Liver (tissue), 3 donors: ENCODE data around the gene CCM2L.

ENCODE experiments used
- CTCF ChIP-seq: fragments of 150-350 bp; IDR thresholded peaks from 2 replicates; pipeline ENCODE4 v1.5.1; 2017; ENCODE audit warnings: improper control_type of control experiment, low read depth, low read length; ENCODE audit not compliant: missing input control
- EGR1 ChIP-seq, 2 donors: IDR thresholded peaks; 2 replicates each; pipeline ENCODE4 v1.6.1; 2016 to 2018; ENCODE audit warnings: antibody characterized with exemption in 2 of 2, low read depth in 2 of 2
- GABPA ChIP-seq, 2 donors: IDR thresholded peaks in 1 of 2; conservative IDR thresholded peaks in 1 of 2; 2 replicates each; pipeline ENCODE4 v1.6.1; 2016; ENCODE audit warnings: antibody characterized with exemption in 2 of 2, mild to moderate bottlenecking in 1 of 2, moderate library complexity in 1 of 2
- NR2F2 ChIP-seq: IDR thresholded peaks from 2 replicates; pipeline ENCODE4 v1.6.1; 2016; ENCODE audit warnings: antibody characterized with exemption
- RAD21 ChIP-seq, 2 donors: IDR thresholded peaks; 2 replicates each; pipeline ENCODE4 v1.6.1; 2016; ENCODE audit warnings: antibody characterized with exemption in 2 of 2, mild to moderate bottlenecking in 2 of 2
- RXRA ChIP-seq, 2 donors: IDR thresholded peaks; 2 replicates each; pipeline ENCODE4 v1.6.1; 2017 to 2018; ENCODE audit warnings: antibody characterized with exemption in 2 of 2, mild to moderate bottlenecking in 1 of 2
- SP1 ChIP-seq: IDR thresholded peaks from 2 replicates; pipeline ENCODE4 v1.6.1; 2018; ENCODE audit warnings: antibody characterized with exemption, mild to moderate bottlenecking
- TAF1 ChIP-seq: conservative IDR thresholded peaks from 2 replicates; pipeline ENCODE4 v1.6.1; 2016; ENCODE audit warnings: antibody characterized with exemption, mild to moderate bottlenecking
- donor health status: healthy.
- donor health status: healthy.

GRCh38 chr20:32078791-32079190 lies 68.6 kb downstream of the CCM2L start:
- TF ChIP-seq CTCF (no peak), GABPA (IDR thresholded peaks at IDR 0.05 in 1 of 2, conservative IDR thresholded peaks at IDR 0.05 in 1 of 2) (no peak), SP1 (no peak), TAF1 (no peak), NR2F2 (no peak), RAD21 (IDR thresholded peaks at IDR 0.05) (no peak), EGR1 (IDR thresholded peaks at IDR 0.05; ENCODE audit: low read depth in 2 of 2) (no peak), RXRA (IDR thresholded peaks at IDR 0.05) (no peak)
